ENCODE results near the gene GPD1. TPM values are rescaled to one million over a fixed set of nuclear protein-coding genes. Genes with fewer than 3 reads are reported as not detected.

GPD1 gene
- total RNA-seq, 4 donors from 2014 or later = 188 to 829 (median 253) TPM

DNA sequence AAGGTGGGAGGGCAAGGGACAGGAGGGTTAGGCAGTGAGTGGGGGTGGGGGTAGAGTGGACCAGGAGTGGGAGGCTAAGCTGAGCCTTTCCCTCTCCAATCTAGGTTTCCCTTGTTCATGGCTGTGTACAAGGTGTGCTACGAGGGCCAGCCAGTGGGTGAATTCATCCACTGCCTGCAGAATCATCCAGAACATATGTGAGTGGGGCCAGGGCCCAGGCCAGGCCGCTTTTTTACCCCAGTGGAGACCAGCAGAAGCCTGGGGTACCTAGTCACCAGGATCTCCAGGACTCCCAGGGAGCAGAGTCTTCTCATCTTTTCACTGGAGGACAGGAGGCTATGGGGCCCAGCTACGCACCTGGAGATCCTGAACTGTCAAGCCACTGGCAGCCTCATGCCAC is 5.5 kb downstream of the GPD1 start:
- peaks cover 0 to 56% (median 36%) of the 10 kb centered on the region in 4 donors for H3K4me1 ChIP-seq

DNA sequence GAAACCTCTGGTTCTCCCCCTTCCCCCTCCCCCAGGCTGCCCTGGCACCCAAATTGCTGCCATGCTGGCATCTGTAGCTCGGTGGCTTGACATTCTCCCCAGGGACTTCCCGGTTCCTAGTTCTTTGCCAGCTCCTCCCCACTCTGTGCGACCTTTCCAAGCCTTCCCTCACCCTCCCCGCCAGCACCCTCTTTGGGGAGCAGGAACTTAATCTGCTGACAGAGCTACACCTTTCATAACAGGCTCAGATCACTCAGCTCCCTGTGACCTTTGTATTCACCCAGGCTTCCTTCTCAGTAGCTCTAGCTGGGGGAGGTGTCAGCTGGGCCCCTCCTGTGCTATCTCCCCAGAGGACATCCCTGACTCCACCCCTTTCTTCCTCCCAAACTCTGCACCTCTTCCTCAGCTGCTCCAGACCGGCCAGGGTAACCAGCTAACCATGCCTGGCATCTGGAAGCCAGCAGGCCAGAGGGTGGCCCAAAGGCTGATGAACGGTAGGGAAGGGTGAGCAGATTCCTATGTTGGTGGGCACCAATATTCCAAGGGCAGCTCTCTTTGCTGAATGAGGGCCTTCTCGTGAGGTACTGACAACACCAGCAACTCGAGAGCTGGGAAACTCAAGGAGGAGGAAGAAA is 6.4 kb downstream of the GPD1 start:
- Histone ChIP-seq H3K4me3 (peak overlapping the region in 1 of 4 donors; percentile 2), H3K27me3 (no peaks in the 10 kb centered on the region), H3K36me3 (peaks cover 0 to 5% (median 0%) of the 10 kb centered on the region in 3 donors), H3K9me3 (no peaks in the 10 kb centered on the region), H3K4me1 (peaks cover 0 to 49% (median 34%) of the 10 kb centered on the region in 4 donors), H3K27ac (peak overlapping the region; percentile 79 to 98 (median 87))
- TF ChIP-seq POLR2A (IDR thresholded peaks at IDR 0.05) = no peak
- 33 to 51% methylated on average over 8 of the region's 8 CpGs for WGBS, 2 donors
- DNase-seq (ENCODE audit: low spot score in 2 of 2) = no peak

More for the DNA sequence above, 5.5 kb downstream of the GPD1 start:
- peak overlapping the region; percentile 79 to 98 (median 87) for H3K27ac ChIP-seq
- 89 to 96% methylated on average over 3 of the region's 3 CpGs for WGBS, 2 donors
- no peak overlapping the region for H3K4me3 ChIP-seq
- H3K27me3 ChIP-seq = no peaks in the 10 kb centered on the region
- H3K36me3 ChIP-seq = no peaks in the 10 kb centered on the region
- H3K9me3 ChIP-seq = no peaks in the 10 kb centered on the region
- TF ChIP-seq POLR2A (IDR thresholded peaks at IDR 0.05) = no peak
- TF ChIP-seq, protein P1, sequence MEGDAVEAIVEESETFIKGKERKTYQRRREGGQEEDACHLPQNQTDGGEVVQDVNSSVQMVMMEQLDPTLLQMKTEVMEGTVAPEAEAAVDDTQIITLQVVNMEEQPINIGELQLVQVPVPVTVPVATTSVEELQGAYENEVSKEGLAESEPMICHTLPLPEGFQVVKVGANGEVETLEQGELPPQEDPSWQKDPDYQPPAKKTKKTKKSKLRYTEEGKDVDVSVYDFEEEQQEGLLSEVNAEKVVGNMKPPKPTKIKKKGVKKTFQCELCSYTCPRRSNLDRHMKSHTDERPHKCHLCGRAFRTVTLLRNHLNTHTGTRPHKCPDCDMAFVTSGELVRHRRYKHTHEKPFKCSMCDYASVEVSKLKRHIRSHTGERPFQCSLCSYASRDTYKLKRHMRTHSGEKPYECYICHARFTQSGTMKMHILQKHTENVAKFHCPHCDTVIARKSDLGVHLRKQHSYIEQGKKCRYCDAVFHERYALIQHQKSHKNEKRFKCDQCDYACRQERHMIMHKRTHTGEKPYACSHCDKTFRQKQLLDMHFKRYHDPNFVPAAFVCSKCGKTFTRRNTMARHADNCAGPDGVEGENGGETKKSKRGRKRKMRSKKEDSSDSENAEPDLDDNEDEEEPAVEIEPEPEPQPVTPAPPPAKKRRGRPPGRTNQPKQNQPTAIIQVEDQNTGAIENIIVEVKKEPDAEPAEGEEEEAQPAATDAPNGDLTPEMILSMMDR (IDR thresholded peaks at IDR 0.05) = no peak
- no peak for TF ChIP-seq EP300 (IDR thresholded peaks at IDR 0.05)
- DNase-seq (ENCODE audit: low spot score in 2 of 2) = no peak

DNA sequence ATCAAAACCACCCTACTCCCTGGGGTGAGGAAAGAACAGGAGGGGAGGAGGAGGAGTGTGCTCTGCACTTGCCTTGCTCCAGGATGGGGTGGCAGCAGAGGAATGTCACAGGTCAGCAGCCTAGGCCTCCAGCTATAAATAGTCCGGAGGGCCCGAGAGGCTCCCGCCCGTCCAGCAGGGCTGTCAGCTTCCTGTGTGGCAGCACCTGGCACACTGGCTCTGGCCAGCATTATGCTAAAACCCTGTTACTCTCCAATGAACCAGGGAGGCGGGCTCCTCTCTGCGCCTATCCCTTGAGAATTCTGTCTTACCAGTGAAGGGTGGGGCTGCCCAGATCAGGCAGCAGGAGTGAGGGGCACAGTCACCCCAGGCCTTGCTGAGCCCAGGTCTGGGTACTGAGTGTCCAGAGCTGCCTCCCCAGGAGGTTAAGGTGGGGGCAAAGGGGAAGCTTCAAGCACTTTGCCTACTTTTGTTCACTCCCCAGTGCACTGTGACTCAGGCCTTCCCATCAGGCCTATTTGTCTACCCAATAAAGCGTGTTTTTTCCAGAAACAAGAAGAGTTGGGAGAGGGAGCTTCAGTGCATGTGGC is 7.0 kb downstream of the GPD1 start:
- 21 to 36% methylated on average over 7 of the region's 7 CpGs for WGBS, 2 donors
- H3K4me1 ChIP-seq = peaks cover 0 to 46% (median 34%) of the 10 kb centered on the region in 4 donors
- no peak for TF ChIP-seq POLR2A (IDR thresholded peaks at IDR 0.05)
- TF ChIP-seq, protein P1 (IDR thresholded peaks at IDR 0.05) = no peak
- no peak for TF ChIP-seq EP300 (IDR thresholded peaks at IDR 0.05)

DNA sequence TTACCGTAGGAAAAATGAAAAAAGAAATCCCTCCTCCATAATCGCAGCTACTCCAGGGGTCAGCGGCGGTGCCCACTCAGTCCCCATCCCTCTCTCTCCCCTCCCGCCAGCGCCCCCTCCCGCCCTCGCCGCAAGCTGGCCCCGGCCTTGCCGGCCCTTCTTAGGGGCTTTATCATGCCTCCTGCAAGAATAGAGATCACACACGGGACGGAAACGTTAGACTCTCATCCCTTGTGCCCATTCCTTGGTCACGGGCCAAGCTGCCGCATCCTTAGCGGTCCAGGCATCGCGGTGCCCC is 7.5 kb downstream of the GPD1 start:
- peaks cover 0 to 14% (median 3%) of the 10 kb centered on the region in 3 donors for H3K36me3 ChIP-seq
- WGBS, 2 donors = 3 to 7% methylated on average over 19 of the region's 19 CpGs
- no peaks in the 10 kb centered on the region for H3K27me3 ChIP-seq
- peak overlapping the region; percentile 18 to 97 (median 34) for H3K4me3 ChIP-seq
- no peak for TF ChIP-seq POLR2A (IDR thresholded peaks at IDR 0.05)
- TF ChIP-seq, protein P1 (IDR thresholded peaks at IDR 0.05) = no peak
- TF ChIP-seq EP300 (IDR thresholded peaks at IDR 0.05) = no peak
- H3K9me3 ChIP-seq = no peaks in the 10 kb centered on the region
- H3K27ac ChIP-seq = peak overlapping the region; percentile 79 to 98 (median 87)
- peak in 1 of 2 donors; percentile 17 for DNase-seq (ENCODE audit: low spot score in 2 of 2)
- peaks cover 0 to 50% (median 34%) of the 10 kb centered on the region in 4 donors for H3K4me1 ChIP-seq

More for the DNA sequence above, 7.0 kb downstream of the GPD1 start:
- Histone ChIP-seq H3K9me3 (no peaks in the 10 kb centered on the region), H3K27ac (peak overlapping the region; percentile 79 to 98 (median 87)), H3K4me3 (peak overlapping the region in 3 of 4 donors; percentile 30 to 97 (median 39)), H3K36me3 (peaks cover 0 to 10% (median 3%) of the 10 kb centered on the region in 3 donors), H3K27me3 (no peaks in the 10 kb centered on the region)
- peak in 1 of 2 donors; percentile 36 for DNase-seq (ENCODE audit: low spot score in 2 of 2)

DNA sequence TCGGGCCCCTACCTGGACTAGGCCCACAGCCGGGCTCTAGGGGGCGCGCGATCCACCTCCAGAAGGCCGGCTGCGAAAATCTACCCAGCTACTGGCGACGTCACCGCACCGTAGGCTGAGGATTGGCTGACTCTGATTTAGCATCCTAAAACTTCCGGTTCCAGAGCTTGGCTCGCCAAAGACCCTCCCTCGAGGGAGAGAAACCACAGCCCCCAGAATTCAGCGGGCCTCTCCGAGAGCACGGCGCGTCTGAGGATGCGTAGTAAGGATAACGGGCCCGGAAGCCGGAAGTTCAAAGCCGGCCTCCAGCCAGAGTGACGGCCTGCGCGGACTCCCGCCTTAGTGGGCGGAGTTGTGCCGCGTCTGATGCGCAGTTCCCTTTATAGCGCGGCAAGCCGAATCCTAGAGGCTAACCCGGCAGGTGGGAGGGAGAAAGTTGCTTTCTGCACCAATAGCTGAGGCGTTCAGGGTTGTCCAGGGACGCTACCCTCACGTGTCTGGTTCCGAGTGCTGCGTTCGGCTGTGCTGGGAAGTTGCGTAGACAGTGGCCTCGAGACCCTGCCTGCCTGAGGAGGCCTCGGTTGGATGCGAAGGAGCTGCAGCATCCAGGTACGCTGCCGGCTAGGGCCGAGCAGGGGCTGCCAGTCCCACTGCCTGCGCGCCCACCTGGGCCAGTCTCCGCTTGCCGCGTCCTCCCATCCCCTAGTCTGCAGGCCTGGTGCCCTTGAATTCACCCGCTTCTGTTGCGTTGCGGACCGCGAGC is 8.1 kb downstream of the GPD1 start, which contains the start of gene COX14:
Gene COX14 (plus strand): TSS at position 544 of the 763 bp plus-strand sequence. CDS start 7,808 bp downstream, outside the sequence.
- H3K4me1 ChIP-seq = peaks cover 0 to 56% (median 34%) of the 10 kb centered on the region in 4 donors
- no peaks in the 10 kb centered on the region for H3K9me3 ChIP-seq
- peak; percentile 97 to 99 for DNase-seq (ENCODE audit: low spot score in 2 of 2)
- 0 to 1% methylated on average over 37 to 59 of the region's 59 CpGs for WGBS, 2 donors
- H3K27me3 ChIP-seq = no peaks in the 10 kb centered on the region
- TF ChIP-seq EP300 (IDR thresholded peaks at IDR 0.05) (peak; percentile 98), POLR2A (IDR thresholded peaks at IDR 0.05) (peak; percentile 87 to 92)
- TF ChIP-seq, protein P1 (IDR thresholded peaks at IDR 0.05) = peak; percentile 91 to 95 (median 92)
- H3K27ac ChIP-seq = peak within 1 kb of the TSS; percentile 92 to 98 (median 96)
- H3K4me3 ChIP-seq = peak within 1 kb of the TSS; percentile 85 to 97 (median 89)
- H3K36me3 ChIP-seq = peaks cover 0 to 20% (median 3%) of the 10 kb centered on the region in 3 donors

All from tibial nerve (tissue), 4 donors.